ENCODE data around the gene TMEM39A. TPM values are rescaled to one million over a fixed set of nuclear protein-coding genes. Genes with fewer than 3 reads are reported as not detected.

The TMEM39A gene
- total and polyA plus RNA-seq, 7 donors = 6.0 to 15.6 (median 11.0) TPM

DNA sequence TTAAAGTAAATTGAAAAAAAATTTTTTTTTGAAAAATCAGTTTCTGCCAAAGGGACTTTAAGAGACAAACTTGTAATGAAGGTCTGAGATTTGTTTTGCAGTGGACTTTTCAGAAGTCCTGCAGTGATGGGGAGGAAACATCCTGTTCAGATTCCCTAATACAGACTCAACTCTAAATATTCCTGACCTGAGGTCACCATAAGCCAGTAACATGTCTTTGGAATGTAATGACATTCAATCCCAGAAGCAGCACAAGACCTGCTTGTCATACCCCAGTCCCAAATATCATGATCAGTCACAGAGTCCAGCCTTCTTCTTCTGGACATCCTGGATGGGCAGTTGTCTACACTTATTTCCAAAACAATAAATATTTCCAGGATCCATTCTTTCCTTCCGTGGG is 53.6 kb downstream of the TMEM39A start:
- Histone ChIP-seq H3K27ac (no peak overlapping the region), H3K9me3 (no peaks in the 10 kb centered on the region), H3K27me3 (ENCODE audit: insufficient read depth in 3 of 3, low read length in 2 of 3) (no peaks in the 10 kb centered on the region), H3K4me1 (no peaks in the 10 kb centered on the region), H3K36me3 (ENCODE audit: insufficient read depth in 1 of 2, low read depth in 1 of 2) (peaks cover 2 to 28% of the 10 kb centered on the region in 2 donors), H3K4me3 (no peak overlapping the region)
- intact Hi-C loops (cut with DNase I) = no loop called here
- WGBS, 3 donors = 89 to 94% (median 90%) methylated on average over 1 of the region's 1 CpG
- TF ChIP-seq, protein P1, sequence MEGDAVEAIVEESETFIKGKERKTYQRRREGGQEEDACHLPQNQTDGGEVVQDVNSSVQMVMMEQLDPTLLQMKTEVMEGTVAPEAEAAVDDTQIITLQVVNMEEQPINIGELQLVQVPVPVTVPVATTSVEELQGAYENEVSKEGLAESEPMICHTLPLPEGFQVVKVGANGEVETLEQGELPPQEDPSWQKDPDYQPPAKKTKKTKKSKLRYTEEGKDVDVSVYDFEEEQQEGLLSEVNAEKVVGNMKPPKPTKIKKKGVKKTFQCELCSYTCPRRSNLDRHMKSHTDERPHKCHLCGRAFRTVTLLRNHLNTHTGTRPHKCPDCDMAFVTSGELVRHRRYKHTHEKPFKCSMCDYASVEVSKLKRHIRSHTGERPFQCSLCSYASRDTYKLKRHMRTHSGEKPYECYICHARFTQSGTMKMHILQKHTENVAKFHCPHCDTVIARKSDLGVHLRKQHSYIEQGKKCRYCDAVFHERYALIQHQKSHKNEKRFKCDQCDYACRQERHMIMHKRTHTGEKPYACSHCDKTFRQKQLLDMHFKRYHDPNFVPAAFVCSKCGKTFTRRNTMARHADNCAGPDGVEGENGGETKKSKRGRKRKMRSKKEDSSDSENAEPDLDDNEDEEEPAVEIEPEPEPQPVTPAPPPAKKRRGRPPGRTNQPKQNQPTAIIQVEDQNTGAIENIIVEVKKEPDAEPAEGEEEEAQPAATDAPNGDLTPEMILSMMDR (IDR thresholded peaks at IDR 0.05) = no peak
- DNase-seq = no peak
- ATAC-seq = no peak

DNA sequence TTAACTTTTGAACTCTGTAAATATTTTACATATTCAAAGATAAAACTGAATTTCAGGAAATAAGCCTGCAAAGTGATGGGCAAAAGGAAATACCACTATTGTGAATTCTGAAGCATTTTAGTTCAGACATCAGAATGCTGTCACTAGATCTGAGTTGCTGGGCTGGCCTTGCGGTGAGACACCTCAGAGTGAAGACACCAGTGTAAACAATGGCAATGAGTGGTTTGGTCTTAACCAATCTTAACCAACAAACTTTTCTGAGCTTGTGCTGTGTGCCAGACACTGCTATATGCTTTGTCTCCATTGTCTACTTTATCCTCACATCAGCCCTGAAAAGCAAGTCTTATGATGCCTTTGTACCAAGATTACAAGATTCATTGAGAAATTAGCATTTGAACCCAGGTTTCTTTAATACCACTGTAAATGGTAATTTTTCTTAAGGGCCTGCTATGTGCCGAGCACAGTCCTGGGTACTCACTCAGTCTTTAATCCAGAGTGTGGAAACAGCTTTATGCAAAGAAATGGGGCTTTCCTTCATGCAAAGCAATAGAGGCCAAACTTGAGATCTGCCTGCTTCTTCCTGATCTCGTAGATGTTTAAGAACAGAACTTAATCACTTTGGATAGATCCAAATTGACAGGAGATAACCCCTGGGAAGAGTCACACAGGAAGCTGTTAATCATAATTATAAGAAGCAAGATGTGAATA is 55.0 kb downstream of the TMEM39A start:
- Histone ChIP-seq H3K4me3 (no peak overlapping the region), H3K27me3 (ENCODE audit: insufficient read depth in 3 of 3, low read length in 2 of 3) (no peaks in the 10 kb centered on the region), H3K4me1 (no peaks in the 10 kb centered on the region), H3K9me3 (no peaks in the 10 kb centered on the region), H3K27ac (no peak overlapping the region), H3K36me3 (ENCODE audit: insufficient read depth in 1 of 2, low read depth in 1 of 2) (peaks cover 2 to 18% of the 10 kb centered on the region in 2 donors)
- intact Hi-C loops (cut with DNase I) = no loop called here
- DNase-seq (no peak), ATAC-seq (no peak)
- 77 to 95% (median 84%) methylated on average over 3 of the region's 3 CpGs for WGBS, 3 donors
- TF ChIP-seq, protein P1 (IDR thresholded peaks at IDR 0.05) = no peak

DNA sequence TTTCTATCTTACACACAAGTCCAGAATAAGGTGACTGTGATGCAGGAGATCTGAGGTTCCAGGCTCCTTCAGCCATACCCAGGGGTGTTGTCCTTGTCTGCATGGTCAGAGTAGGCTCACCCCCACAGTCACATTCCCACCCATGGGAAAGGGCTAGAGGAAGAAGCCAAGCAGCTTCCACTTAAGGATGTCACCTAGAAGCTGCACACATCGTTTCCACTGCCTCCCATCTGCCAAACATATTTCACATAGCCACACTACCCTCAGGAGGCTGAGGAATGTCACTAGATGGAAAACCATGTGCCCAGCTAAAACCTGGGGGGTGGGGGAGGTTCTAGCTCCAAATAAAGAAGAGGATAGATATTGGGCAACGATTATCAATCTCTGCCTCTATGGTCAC is 58.1 kb downstream of the TMEM39A start:
- ATAC-seq (no peak), DNase-seq (no peak)
- Histone ChIP-seq H3K27ac (no peak overlapping the region), H3K4me3 (no peak overlapping the region), H3K27me3 (ENCODE audit: insufficient read depth in 3 of 3, low read length in 2 of 3) (no peaks in the 10 kb centered on the region), H3K36me3 (ENCODE audit: insufficient read depth in 1 of 2, low read depth in 1 of 2) (peaks cover 0 to 32% of the 10 kb centered on the region in 2 donors), H3K4me1 (no peaks in the 10 kb centered on the region), H3K9me3 (no peaks in the 10 kb centered on the region)
- TF ChIP-seq, protein P1 (IDR thresholded peaks at IDR 0.05) = no peak
- intact Hi-C loops (cut with DNase I) = no loop called here
- 52 to 65% (median 56%) methylated on average over 2 of the region's 2 CpGs for WGBS, 3 donors

GRCh38 chr3:119403201-119403600 is 60.2 kb downstream of the TMEM39A start:
- TF ChIP-seq, protein P1 (IDR thresholded peaks at IDR 0.05) = no peak
- ATAC-seq = no peak
- DNase-seq = no peak
- Histone ChIP-seq H3K27me3 (ENCODE audit: insufficient read depth in 3 of 3, low read length in 2 of 3) (no peaks in the 10 kb centered on the region), H3K4me3 (no peak overlapping the region), H3K9me3 (no peaks in the 10 kb centered on the region), H3K4me1 (no peaks in the 10 kb centered on the region), H3K36me3 (ENCODE audit: insufficient read depth in 1 of 2, low read depth in 1 of 2) (peaks cover 0 to 26% of the 10 kb centered on the region in 2 donors), H3K27ac (no peak overlapping the region)
- 69 to 76% (median 74%) methylated on average over 1 of the region's 1 CpG for WGBS, 3 donors
- intact Hi-C loops (cut with DNase I) = no loop called here

GRCh38 chr3:119402791-119403190 is 60.6 kb downstream of the TMEM39A start:
- no peaks in the 10 kb centered on the region for H3K27me3 ChIP-seq (ENCODE audit: insufficient read depth in 3 of 3, low read length in 2 of 3)
- no peaks in the 10 kb centered on the region for H3K9me3 ChIP-seq
- intact Hi-C loops (cut with DNase I) = no loop called here
- no peak overlapping the region for H3K4me3 ChIP-seq
- no peak overlapping the region for H3K27ac ChIP-seq
- 69 to 93% (median 85%) methylated on average over 1 of the region's 1 CpG for WGBS, 3 donors
- no peaks in the 10 kb centered on the region for H3K4me1 ChIP-seq
- peaks cover 0 to 26% of the 10 kb centered on the region in 2 donors for H3K36me3 ChIP-seq (ENCODE audit: insufficient read depth in 1 of 2, low read depth in 1 of 2)
- no peak for DNase-seq
- TF ChIP-seq, protein P1 (IDR thresholded peaks at IDR 0.05) = no peak
- no peak for ATAC-seq

Data from psoas muscle (tissue), 8 donors.